Spleen (tissue), 7 donors: ENCODE results near the gene SLC25A20.

Experiments
- CTCF ChIP-seq, 11 experiments: fragments of 200-600 bp in 7 of 11; fragments of 450-650 bp in 4 of 11; sonication (generic) in 4 of 11; IDR thresholded peaks in 8 of 11; conservative IDR thresholded peaks in 3 of 11; 1 replicate in 7 of 11; 2 replicates in 4 of 11; pipeline versions ENCODE4 v1.4.0 to v1.8.0; 2016 to 2021; ENCODE audit warnings: antibody characterized with exemption in 11 of 11, inconsistent platforms in 4 of 11, mild to moderate bottlenecking in 1 of 11
- POLR2A ChIP-seq, 3 donors: fragments of 450-650 bp; IDR thresholded peaks; one replicate each; pipeline ENCODE4 v1.5.1; 2017; ENCODE audit warnings: antibody characterized with exemption in 3 of 3, mild to moderate bottlenecking in 1 of 3
- POLR2AphosphoS5 ChIP-seq, 3 donors: sonication (generic); formaldehyde crosslinking; IDR thresholded peaks; one replicate each; pipeline ENCODE4 v1.5.1; 2017; ENCODE audit warnings: antibody characterized with exemption in 3 of 3
- donor health status: DM: no; HTN: no; CAD: no; lungs with moderate emphysema.
- donor health status: DM: no; HTN: no; CAD: no.
- donor health status: DM: no; HTN: no; CAD: no.

GRCh38 chr3:48859206-48859605, 39.5 kb downstream of the SLC25A20 start:
- TF ChIP-seq CTCF (IDR thresholded peaks at IDR 0.05 in 8 of 11, conservative IDR thresholded peaks at IDR 0.05 in 3 of 11) (no peak), POLR2A (IDR thresholded peaks at IDR 0.05) (no peak), POLR2AphosphoS5 (IDR thresholded peaks at IDR 0.05) (no peak)
